HCT116 (cell line): ENCODE measurements around the gene SPESP1.

Experiments
- CEBPB ChIP-seq: IDR thresholded peaks from 2 replicates; pipeline ENCODE4 v1.6.1; 2012; ENCODE audit warnings: low read depth
- ELF1 ChIP-seq: IDR thresholded peaks from 2 replicates; pipeline ENCODE4 v1.6.1; 2012; ENCODE audit warnings: low read depth, borderline replicate concordance
- EZH2phosphoT487 ChIP-seq: fragments of 200-600 bp; IDR thresholded peaks from 2 replicates; pipeline ENCODE4 v1.6.1; 2018; ENCODE audit warnings: antibody characterized with exemption, borderline replicate concordance
- JUND ChIP-seq: IDR thresholded peaks from 2 replicates; pipeline ENCODE4 v1.6.1; 2012
- POLR2A ChIP-seq: IDR thresholded peaks from 2 replicates; pipeline ENCODE4 v1.7.0; 2011; ENCODE audit warnings: borderline replicate concordance; ENCODE audit not compliant: insufficient read depth, insufficient read length; ENCODE audit errors: extremely low read depth
- POLR2AphosphoS5 ChIP-seq: IDR thresholded peaks from 2 replicates; pipeline ENCODE4 v1.6.1; 2011; ENCODE audit warnings: mild to moderate bottlenecking, low read depth, low read length, moderate library complexity
- SIN3A ChIP-seq: IDR thresholded peaks from 2 replicates; pipeline ENCODE4 v1.6.1; 2012; ENCODE audit warnings: low read depth
- SP1 ChIP-seq: IDR thresholded peaks from 2 replicates; pipeline ENCODE4 v1.6.1; 2012; ENCODE audit warnings: low read depth
- TF ChIP-seq, protein P1 (sequence below), 3 experiments: fragments of 200-600 bp in 1 of 3; sonication (generic) in 1 of 3; IDR thresholded peaks in 2 of 3; conservative IDR thresholded peaks in 1 of 3; 2 replicates each; pipeline ENCODE4 v1.5.1; 2012 to 2017; ENCODE audit warnings: low read depth in 2 of 3, low read length in 2 of 3, antibody characterized with exemption in 1 of 3, borderline replicate concordance in 1 of 3, control low read depth in 1 of 3, mild to moderate bottlenecking in 1 of 3, mixed read lengths in 1 of 3, mixed run types in 1 of 3, moderate library complexity in 1 of 3; ENCODE audit not compliant: insufficient read depth in 1 of 3
- TF ChIP-seq, protein P2 (sequence below): IDR thresholded peaks from 2 replicates; pipeline ENCODE4 v1.6.1; 2012; ENCODE audit warnings: low read depth

GRCh38 chr15:68979816-68980215 lies 49.5 kb downstream of the SPESP1 start:
- TF ChIP-seq, protein P1, sequence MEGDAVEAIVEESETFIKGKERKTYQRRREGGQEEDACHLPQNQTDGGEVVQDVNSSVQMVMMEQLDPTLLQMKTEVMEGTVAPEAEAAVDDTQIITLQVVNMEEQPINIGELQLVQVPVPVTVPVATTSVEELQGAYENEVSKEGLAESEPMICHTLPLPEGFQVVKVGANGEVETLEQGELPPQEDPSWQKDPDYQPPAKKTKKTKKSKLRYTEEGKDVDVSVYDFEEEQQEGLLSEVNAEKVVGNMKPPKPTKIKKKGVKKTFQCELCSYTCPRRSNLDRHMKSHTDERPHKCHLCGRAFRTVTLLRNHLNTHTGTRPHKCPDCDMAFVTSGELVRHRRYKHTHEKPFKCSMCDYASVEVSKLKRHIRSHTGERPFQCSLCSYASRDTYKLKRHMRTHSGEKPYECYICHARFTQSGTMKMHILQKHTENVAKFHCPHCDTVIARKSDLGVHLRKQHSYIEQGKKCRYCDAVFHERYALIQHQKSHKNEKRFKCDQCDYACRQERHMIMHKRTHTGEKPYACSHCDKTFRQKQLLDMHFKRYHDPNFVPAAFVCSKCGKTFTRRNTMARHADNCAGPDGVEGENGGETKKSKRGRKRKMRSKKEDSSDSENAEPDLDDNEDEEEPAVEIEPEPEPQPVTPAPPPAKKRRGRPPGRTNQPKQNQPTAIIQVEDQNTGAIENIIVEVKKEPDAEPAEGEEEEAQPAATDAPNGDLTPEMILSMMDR (IDR thresholded peaks at IDR 0.05 in 2 of 3, conservative IDR thresholded peaks at IDR 0.05 in 1 of 3; ENCODE audit: borderline replicate concordance in 1 of 3, insufficient read depth in 1 of 3, low read depth in 2 of 3, low read length in 2 of 3), result no peak
- no peak for TF ChIP-seq CEBPB
- TF ChIP-seq POLR2A, result no peak
- TF ChIP-seq, protein P2, sequence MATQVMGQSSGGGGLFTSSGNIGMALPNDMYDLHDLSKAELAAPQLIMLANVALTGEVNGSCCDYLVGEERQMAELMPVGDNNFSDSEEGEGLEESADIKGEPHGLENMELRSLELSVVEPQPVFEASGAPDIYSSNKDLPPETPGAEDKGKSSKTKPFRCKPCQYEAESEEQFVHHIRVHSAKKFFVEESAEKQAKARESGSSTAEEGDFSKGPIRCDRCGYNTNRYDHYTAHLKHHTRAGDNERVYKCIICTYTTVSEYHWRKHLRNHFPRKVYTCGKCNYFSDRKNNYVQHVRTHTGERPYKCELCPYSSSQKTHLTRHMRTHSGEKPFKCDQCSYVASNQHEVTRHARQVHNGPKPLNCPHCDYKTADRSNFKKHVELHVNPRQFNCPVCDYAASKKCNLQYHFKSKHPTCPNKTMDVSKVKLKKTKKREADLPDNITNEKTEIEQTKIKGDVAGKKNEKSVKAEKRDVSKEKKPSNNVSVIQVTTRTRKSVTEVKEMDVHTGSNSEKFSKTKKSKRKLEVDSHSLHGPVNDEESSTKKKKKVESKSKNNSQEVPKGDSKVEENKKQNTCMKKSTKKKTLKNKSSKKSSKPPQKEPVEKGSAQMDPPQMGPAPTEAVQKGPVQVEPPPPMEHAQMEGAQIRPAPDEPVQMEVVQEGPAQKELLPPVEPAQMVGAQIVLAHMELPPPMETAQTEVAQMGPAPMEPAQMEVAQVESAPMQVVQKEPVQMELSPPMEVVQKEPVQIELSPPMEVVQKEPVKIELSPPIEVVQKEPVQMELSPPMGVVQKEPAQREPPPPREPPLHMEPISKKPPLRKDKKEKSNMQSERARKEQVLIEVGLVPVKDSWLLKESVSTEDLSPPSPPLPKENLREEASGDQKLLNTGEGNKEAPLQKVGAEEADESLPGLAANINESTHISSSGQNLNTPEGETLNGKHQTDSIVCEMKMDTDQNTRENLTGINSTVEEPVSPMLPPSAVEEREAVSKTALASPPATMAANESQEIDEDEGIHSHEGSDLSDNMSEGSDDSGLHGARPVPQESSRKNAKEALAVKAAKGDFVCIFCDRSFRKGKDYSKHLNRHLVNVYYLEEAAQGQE, result no peak
- TF ChIP-seq JUND, result no peak
- no peak for TF ChIP-seq ELF1
- TF ChIP-seq SIN3A, result no peak
- TF ChIP-seq SP1, result no peak
- TF ChIP-seq EZH2phosphoT487, result no peak
- no peak for TF ChIP-seq POLR2AphosphoS5
